GM19099 (cell line): ENCODE measurements around the gene HTN1.
"Not testable (repeated sequence)": the region's sequence is repeated elsewhere in the genome, so short reads cannot be mapped to it uniquely, and the experiment has no call there.

Experiments used
- POLR2A ChIP-seq: IDR thresholded peaks from 3 replicates; pipeline ENCODE4 v1.6.1; 2011; ENCODE audit warnings: low read depth; ENCODE audit not compliant: insufficient read length; ENCODE audit errors: extremely low read depth

HTN1 gene

GRCh38 chr4:70050138-70050537 lies at the start of gene HTN1:
Gene HTN1, plus strand, starts transcription at chr4:70050438. Its CDS starts 2,639 bp downstream, at chr4:70053077.
- TF ChIP-seq POLR2A = not testable (repeated sequence)

GRCh38 chr4:70000711-70001110 lies 49.5 kb upstream of the HTN1 start:
- TF ChIP-seq POLR2A = no peak

GRCh38 chr4:70002507-70002906 lies 47.7 kb upstream of the HTN1 start:
- TF ChIP-seq POLR2A = no peak

- no peak for TF ChIP-seq POLR2A
Observed at GRCh38 chr4:70008771-70009170, 41.5 kb upstream of the HTN1 start.

- TF ChIP-seq POLR2A = no peak
Observed at GRCh38 chr4:70023218-70023617, 27.0 kb upstream of the HTN1 start.

- no peak for TF ChIP-seq POLR2A
Observed at GRCh38 chr4:70027011-70027410, 23.2 kb upstream of the HTN1 start.

GRCh38 chr4:70028159-70028558 lies 22.1 kb upstream of the HTN1 start, which contains the start of gene HTN3:
Gene HTN3, plus strand, starts transcription at chr4:70028459. Its CDS starts 2,282 bp downstream, at chr4:70030741.
- TF ChIP-seq POLR2A = not testable (repeated sequence)

- no peak for TF ChIP-seq POLR2A
Observed at GRCh38 chr4:70041652-70042286, 8.5 kb upstream of the HTN1 start.

- no peak for TF ChIP-seq POLR2A
Observed at GRCh38 chr4:70057651-70058050, 7.4 kb downstream of the HTN1 start.

GRCh38 chr4:70059149-70059548 lies 8.9 kb downstream of the HTN1 start:
- no peak for TF ChIP-seq POLR2A

- no peak for TF ChIP-seq POLR2A
Observed at GRCh38 chr4:70062000-70062399, 11.8 kb downstream of the HTN1 start.

- no peak for TF ChIP-seq POLR2A
Observed at GRCh38 chr4:70080205-70080604, 30.0 kb downstream of the HTN1 start.

- TF ChIP-seq POLR2A = no peak
Observed at GRCh38 chr4:70099206-70099605, 49.0 kb downstream of the HTN1 start.
